ENCODE measurements around the gene CABYR. TPM values are rescaled to one million over a fixed set of nuclear protein-coding genes. Genes with fewer than 3 reads are reported as not detected.

CABYR gene
- total RNA-seq, 1 experiment from 2014 or later: 19.3 TPM

- TF ChIP-seq ZNF425 (CRISPR knock-in tag; conservative IDR thresholded peaks at IDR 0.05) (no peak), TEAD1 (CRISPR knock-in tag; IDR thresholded peaks at IDR 0.05) (no peak), TP53 (CRISPR knock-in tag; IDR thresholded peaks at IDR 0.05) (no peak), ATF2 (CRISPR knock-in tag; IDR thresholded peaks at IDR 0.05; ENCODE audit: borderline replicate concordance, low read depth) (no peak), ZNF671 (CRISPR knock-in tag; IDR thresholded peaks at IDR 0.05) (no peak), ZNF232 (CRISPR knock-in tag; IDR thresholded peaks at IDR 0.05) (no peak)
Observed at GRCh38 chr18:24161304-24161703, 22.4 kb downstream of the CABYR start (continued).

DNA sequence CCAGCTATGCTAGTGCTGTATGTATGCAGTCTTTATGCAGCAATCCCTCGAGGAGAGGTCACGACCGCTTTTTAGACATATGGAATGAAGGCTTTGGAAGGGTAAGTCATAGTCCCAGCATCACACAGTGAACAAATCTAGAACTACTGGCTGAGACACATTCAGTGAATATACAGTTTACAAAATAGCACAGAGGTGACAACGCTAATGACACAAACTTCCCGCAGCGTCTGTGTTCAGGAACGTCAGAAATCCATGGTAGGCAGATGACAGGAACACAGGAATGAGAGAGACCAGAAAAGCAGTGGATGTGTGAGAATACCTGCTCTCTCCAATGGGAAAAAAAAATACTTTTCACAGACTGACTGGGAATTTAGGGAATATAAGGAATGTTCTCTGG, 29.6 kb downstream of the CABYR start:
- Mint-ChIP-seq H3K4me1 (no peaks in the 10 kb centered on the region), H3K4me3 (no peak overlapping the region), H3K9me3 (no peaks in the 10 kb centered on the region), H3K27me3 (ENCODE audit: low read depth) (no peaks in the 10 kb centered on the region), H3K36me3 (peaks cover 30% of the 10 kb centered on the region), H3K27ac (no peak overlapping the region)
- TF ChIP-seq, protein P1, sequence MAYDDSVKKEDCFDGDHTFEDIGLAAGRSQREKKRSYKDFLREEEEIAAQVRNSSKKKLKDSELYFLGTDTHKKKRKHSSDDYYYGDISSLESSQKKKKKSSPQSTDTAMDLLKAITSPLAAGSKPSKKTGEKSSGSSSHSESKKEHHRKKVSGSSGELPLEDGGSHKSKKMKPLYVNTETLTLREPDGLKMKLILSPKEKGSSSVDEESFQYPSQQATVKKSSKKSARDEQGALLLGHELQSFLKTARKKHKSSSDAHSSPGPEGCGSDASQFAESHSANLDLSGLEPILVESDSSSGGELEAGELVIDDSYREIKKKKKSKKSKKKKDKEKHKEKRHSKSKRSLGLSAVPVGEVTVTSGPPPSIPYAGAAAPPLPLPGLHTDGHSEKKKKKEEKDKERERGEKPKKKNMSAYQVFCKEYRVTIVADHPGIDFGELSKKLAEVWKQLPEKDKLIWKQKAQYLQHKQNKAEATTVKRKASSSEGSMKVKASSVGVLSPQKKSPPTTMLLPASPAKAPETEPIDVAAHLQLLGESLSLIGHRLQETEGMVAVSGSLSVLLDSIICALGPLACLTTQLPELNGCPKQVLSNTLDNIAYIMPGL (CRISPR knock-in tag; IDR thresholded peaks at IDR 0.05): no peak
- no peak for TF ChIP-seq ZNF219 (CRISPR knock-in tag; IDR thresholded peaks at IDR 0.05; ENCODE audit: borderline replicate concordance)
- TF ChIP-seq IRF2 (CRISPR knock-in tag; IDR thresholded peaks at IDR 0.05; ENCODE audit: borderline replicate concordance, low read depth): no peak
- no peak for TF ChIP-seq ZNF423 (CRISPR knock-in tag; IDR thresholded peaks at IDR 0.05)
- TF ChIP-seq, protein P2, sequence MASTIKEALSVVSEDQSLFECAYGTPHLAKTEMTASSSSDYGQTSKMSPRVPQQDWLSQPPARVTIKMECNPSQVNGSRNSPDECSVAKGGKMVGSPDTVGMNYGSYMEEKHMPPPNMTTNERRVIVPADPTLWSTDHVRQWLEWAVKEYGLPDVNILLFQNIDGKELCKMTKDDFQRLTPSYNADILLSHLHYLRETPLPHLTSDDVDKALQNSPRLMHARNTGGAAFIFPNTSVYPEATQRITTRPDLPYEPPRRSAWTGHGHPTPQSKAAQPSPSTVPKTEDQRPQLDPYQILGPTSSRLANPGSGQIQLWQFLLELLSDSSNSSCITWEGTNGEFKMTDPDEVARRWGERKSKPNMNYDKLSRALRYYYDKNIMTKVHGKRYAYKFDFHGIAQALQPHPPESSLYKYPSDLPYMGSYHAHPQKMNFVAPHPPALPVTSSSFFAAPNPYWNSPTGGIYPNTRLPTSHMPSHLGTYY (CRISPR knock-in tag; IDR thresholded peaks at IDR 0.05): no peak
- TF ChIP-seq ZNF396 (CRISPR knock-in tag; IDR thresholded peaks at IDR 0.05; ENCODE audit: borderline replicate concordance): no peak
- TF ChIP-seq IRF1 (CRISPR knock-in tag; IDR thresholded peaks at IDR 0.05): no peak
- no peak for TF ChIP-seq TEAD1 (CRISPR knock-in tag; IDR thresholded peaks at IDR 0.05)
- TF ChIP-seq FOXJ3 (CRISPR knock-in tag; IDR thresholded peaks at IDR 0.05; ENCODE audit: borderline replicate concordance): no peak
- no peak for TF ChIP-seq ETV6 (CRISPR knock-in tag; IDR thresholded peaks at IDR 0.05)
- no peak for DNase-seq (ENCODE audit: low spot score)
- POLR2A ChIA-PET: interaction anchor here (0.7 kb wide), 1 partner anchor 280 kb away, joined by 3 read pairs; no protein-coding TSS in a partner anchor
- no peak for ATAC-seq
- CTCF ChIA-PET: interaction anchor here (1.3 to 2.5 kb wide), 2 partner anchors 8 to 321 kb away, joined by 3 to 12 read pairs; no protein-coding TSS in a partner anchor

- Mint-ChIP-seq H3K4me3 (no peak overlapping the region), H3K27me3 (ENCODE audit: low read depth) (no peaks in the 10 kb centered on the region), H3K27ac (peak overlapping the region; percentile 26; the same call in 1 of the 2 replicates), H3K36me3 (peaks cover 22% of the 10 kb centered on the region), H3K4me1 (no peaks in the 10 kb centered on the region), H3K9me3 (no peaks in the 10 kb centered on the region)
- TF ChIP-seq ZNF396 (CRISPR knock-in tag; IDR thresholded peaks at IDR 0.05; ENCODE audit: borderline replicate concordance): no peak
- TF ChIP-seq CBFB (CRISPR knock-in tag; IDR thresholded peaks at IDR 0.05; ENCODE audit: low read depth): no peak
- TF ChIP-seq, protein P3, sequence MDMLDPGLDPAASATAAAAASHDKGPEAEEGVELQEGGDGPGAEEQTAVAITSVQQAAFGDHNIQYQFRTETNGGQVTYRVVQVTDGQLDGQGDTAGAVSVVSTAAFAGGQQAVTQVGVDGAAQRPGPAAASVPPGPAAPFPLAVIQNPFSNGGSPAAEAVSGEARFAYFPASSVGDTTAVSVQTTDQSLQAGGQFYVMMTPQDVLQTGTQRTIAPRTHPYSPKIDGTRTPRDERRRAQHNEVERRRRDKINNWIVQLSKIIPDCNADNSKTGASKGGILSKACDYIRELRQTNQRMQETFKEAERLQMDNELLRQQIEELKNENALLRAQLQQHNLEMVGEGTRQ (CRISPR knock-in tag; IDR thresholded peaks at IDR 0.05): no peak
- TF ChIP-seq FOXJ3 (CRISPR knock-in tag; IDR thresholded peaks at IDR 0.05; ENCODE audit: borderline replicate concordance): no peak
- no peak for TF ChIP-seq ATF2 (CRISPR knock-in tag; IDR thresholded peaks at IDR 0.05; ENCODE audit: borderline replicate concordance, low read depth)
- TF ChIP-seq NFYB (CRISPR knock-in tag; conservative IDR thresholded peaks at IDR 0.05; ENCODE audit: low read depth): no peak
- no peak for TF ChIP-seq GABPB1 (CRISPR knock-in tag; IDR thresholded peaks at IDR 0.05)
- ATAC-seq: no peak
- ChIA-PET POLR2A (no interaction called here), CTCF (no interaction called here)
- no peak for DNase-seq (ENCODE audit: low spot score)
Observed at GRCh38 chr18:24170360-24170759, 31.5 kb downstream of the CABYR start.
